SK-N-MC (cell line): ENCODE data around the gene DNAH17.

Experiments
- EZH2 ChIP-seq: fragments of 200-600 bp; sonication (generic); IDR thresholded peaks from one replicate; pipeline ENCODE4 v1.6.1; 2017; ENCODE audit warnings: antibody characterized with exemption
- FOXP2 ChIP-seq: optimal IDR thresholded peaks from 2 replicates; pipeline ENCODE3; 2011; ENCODE audit warnings: mild to moderate bottlenecking, moderate library complexity; ENCODE audit not compliant: insufficient read depth; ENCODE audit errors: extremely low read length, control extremely low read depth
- POLR2AphosphoS5 ChIP-seq: IDR thresholded peaks from 2 replicates; pipeline ENCODE4 v1.6.1; 2012; ENCODE audit warnings: mild to moderate bottlenecking, low read depth, low read length, borderline replicate concordance

- TF ChIP-seq EZH2 (no peak), POLR2AphosphoS5 (no peak), FOXP2 (no peak)
These were observed 76.4 kb downstream of the DNAH17 start for GRCh38 chr17:78500806-78501205.
